Stimulated activated CD4-positive, alpha-beta T cell treated with anti-CD3 and anti-CD28 coated beads, Interleukin-2, amount 100 ng/mL, for 4 hours (primary cell): Measurements from ENCODE around the gene IL26.

ENCODE experiments used
- DNase-seq: peaks from one replicate; pipeline ENCODE4 v3.0.0-alpha.2; 2020; ENCODE audit warnings: low read depth

Gene IL26

DNA sequence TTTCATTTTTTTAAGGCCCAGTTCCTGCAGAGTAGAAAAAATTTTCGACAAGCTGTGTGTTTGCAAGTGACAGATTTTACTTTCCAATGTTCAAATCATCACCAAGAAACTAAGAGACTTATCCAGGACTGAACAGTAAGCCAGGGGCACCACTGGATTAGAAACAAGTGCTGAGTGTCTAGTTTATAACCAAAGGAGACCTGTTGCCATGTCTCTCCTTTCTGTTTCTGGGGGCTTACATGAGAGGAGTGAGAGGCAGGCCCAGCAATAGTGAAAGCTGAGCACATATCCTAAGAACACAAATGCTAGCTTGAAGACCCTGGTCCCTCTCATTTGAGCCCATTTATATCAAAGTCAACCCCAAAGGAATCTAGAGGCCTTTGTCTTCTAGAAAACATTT lies 69.0 kb downstream of the IL26 start:
- DNase-seq = no peak

DNA sequence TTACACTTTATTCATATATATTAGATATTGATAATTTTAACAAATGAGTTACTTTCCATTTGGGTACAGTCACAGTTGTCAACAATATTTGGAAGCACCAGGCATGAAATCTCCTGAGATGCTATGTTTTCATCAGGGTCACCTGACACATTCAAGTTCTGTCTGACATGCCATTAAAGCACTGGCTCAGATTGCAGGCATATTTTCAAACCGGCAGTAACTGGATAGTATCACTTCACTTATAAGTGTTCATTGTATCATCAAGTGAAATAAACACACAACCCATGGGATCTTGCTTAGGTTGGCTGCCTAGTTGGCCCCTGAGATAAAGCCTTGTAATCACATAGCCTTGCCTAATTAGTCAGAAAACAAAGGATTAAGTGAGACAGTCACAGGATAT lies 70.8 kb downstream of the IL26 start:
- no peak for DNase-seq
